Stimulated activated CD4-positive, alpha-beta T cell treated with anti-CD3 and anti-CD28 coated beads, Interleukin-4, amount 100 ng/mL, for 4 hours (primary cell): ENCODE data around the gene ZNF384.
A peak's percentile ranks its signal among the peaks of the same experiment; 100 is the strongest.

Experiments used
- DNase-seq, 2 experiments: peaks; one replicate each; pipeline ENCODE4 v3.0.0-alpha.2; 2020

Gene ZNF384

DNA sequence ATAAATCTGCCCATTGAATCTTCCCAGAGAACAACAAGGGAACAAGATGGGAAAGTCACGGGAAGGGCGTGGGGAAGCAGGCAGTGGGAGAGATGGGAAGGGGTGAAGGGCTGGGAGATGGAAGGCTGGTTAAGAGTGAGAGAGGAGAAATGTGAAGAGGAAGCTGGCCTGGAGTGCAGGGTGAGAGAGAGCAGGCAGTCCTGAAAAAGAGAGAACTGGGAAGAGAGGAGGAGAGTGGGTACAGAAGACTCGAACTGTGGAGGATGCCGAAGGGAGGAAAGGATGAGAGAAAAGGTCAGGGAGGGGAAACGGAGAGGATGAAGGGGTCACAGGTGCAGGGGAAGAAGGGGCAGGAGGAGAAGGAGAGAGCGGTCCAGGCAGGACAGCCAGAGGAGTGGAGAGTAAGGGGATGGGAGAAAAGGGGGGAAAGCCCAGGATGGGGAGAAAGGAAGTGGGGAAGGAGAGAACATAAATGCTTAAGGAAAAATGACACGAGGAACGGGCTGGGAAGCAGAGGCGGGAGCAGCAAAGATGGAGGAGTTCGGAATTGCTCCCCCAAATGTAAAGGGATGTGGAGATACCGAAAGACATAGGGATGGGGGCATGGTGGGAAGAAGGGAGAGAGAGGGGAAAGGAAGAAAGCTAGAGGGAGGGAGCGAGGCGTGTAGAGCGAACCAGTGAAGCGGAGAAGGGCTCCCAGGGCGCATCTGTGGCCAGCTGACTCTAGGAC lies 10.2 kb upstream of the ZNF384 start:
- DNase-seq: no peak

- DNase-seq: no peak
These were observed 9.3 kb upstream of the ZNF384 start for GRCh38 chr12:6698352-6699046.

DNA sequence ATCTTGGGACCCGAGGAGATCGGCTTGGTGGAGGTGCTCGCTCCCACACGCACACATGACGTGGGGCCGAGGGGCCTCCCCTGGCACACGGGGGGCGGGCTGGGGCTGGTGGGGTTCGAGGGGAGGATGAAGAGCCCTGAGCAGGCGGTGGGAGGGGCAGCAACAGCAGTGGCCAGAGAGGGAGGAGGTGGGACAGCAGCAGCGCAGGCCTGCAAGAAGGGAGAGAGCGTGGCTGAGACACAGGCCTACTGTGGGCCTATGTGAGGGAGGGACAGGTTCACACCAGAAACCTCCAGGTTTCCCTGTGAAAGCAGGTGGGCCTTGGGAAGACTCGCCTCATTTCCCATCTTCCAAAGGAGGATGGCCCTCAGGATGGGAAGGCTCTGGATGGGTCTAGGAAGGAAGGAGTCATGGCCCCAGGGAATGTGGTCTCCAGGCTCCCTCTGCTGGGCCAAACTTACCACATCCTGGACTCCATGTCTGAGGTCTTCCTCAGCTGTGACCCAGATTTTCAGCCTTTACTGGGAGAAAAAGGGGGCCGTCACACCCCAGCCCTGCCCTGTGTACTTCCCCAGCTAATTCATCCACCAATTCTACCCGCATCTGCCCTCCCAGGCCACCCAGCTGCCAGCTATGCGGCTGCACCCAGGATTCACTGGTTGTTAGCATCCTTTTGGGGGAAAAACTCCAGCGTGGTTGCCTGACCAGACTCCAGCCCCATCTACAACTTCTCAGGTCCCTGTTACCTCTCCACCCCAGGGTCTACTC lies 8.6 kb upstream of the ZNF384 start:
- no peak for DNase-seq

DNA sequence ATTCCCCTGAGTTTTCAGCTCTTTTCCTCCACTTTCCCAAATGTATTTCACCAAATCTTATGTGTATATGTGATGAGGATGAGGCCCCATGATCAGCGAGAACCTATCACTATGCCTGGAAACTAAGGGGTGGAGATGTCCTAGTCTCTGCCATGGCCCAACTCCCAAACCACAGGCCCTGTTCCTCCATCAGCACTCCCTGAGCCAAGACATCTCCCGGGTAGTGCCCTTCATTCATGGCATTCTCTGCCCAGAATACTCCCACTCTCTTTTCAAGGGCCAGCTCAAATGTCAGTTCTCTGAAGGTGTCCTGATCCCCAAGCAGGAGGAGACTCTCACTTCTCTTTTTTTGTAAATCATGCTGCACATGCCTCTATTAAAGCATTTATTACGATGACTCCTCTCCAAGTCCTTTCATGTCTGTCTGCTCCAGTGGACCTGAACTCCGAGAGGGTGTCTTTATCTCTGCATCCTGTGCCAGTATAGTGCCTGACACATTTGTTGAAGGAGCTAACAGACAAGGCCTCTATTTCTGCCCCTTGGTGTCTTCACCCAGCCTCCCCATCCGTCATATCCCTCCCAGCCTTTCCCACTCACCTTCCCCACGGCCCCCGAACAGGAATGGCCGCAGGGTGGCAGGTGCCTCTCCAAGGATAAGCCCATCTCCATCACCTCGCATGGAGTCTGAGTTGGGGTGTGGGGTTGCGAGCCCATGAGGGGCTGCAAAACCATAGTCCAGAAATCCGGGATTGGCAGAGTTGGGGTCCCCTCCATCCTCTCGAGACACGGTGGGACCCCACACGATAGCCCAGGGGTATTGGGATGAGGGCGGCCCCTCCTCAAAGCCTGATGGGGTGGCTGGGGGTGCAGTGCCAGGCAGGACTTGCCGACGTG lies 7.8 kb upstream of the ZNF384 start:
- DNase-seq: no peak

DNA sequence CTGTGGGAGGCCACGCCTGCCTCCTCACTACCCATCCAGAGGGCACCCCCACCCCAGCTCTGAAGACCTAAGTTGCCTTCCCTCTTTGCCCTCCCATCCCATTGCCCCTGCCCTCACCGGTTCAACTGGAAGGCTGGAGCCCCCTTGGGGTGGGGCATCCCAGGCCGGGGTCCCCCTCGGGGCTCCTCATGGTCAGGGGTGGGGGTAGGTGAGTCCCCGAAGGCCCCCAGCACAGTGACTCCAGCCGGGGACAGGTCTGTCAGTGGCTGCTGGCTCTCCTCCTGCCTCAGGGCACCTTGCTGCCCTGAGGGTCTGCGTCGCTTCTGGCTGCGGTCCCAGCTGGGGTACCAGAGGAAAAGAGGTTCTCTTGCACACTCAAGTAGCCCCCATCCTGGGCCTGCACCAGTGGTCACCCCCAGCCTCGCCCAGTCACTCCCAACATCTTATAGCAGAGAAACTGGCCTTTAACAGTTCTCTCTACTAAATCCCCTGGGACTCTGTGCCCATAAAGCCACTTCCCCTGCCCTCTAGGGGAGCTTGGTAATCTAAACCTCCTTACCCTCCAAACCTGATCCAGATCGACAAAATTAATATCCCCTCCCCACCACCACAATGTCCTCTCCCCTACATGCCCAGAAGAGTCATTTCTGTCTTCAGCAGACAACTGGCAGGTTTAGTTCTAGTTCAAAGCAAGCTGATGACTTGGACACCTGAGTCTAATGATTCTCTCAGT lies 6.3 kb upstream of the ZNF384 start:
- no peak for DNase-seq

- DNase-seq: no peak
These were observed 5.5 kb upstream of the ZNF384 start for GRCh38 chr12:6694701-6695100.

DNA sequence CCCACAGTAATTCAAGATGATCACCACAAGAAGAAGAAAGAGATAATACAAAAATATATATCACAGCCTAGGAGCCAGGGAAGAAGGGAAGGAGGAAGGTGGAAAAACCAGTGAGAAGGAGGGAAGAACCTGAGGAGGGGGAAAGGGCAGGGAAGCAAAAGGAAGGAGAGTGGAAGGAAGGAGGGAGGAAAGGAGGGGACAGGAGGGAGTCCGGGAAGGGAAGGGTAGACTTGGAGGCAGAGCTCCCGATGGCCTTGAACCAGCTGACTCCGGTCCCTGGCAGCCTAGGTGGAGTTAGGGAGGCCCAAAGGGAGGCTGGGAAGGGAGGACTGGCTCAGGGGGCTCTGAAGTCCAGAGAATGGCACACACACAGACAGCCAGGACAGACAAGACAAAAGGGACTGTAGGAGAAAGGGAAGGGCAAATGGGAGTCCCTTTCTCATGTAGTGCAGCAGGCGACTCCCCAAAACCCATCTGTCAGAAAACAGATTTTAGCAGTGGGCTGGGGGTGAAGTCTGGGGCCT lies 4.7 kb upstream of the ZNF384 start:
- no peak for DNase-seq

DNA sequence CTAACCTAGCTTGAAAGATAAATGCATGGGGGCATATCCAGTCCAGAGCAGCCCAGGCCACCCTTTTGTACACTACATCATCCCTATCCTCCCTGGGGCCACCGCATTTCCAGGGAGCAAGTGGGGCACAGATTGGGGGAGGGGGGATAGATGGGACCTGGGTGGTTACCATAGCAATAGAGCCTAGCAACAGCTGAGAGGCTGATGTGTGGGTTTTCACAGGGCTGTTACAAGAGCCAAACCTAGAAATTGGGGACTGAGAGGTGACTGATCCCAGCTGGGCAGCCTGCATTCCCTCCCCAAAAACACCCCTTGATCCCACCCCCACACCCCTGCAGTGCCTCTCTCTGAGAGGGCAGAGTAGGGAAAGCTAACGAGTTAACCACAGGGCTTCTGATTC lies 3.7 kb upstream of the ZNF384 start:
- DNase-seq: no peak

GRCh38 chr12:6691473-6691872 lies 2.3 kb upstream of the ZNF384 start:
- no peak for DNase-seq

DNA sequence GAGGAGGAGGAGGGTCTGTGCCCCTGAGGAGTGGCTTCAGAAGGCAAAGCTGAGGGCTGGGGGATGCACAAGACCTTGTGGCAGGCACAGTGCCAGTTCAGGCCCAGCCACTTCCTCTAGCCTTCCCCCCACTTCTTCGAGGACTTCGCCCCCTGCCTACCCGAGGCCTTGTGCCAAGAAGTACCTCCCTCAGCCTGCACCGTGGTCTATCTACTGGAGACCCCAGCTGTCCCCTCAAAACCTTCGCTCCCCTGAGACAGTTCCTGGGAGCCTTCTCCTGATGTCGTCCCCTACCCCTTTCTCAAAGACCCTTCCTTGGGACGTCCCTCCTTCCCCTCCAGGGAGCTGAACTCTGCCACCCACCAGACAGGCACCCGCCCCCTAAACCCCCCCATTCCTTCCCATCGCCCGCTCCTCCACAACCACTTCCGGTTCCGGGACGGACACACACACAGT lies 604 bp downstream of the ZNF384 start:
- peak in 1 of 2 experiments; percentile 35 for DNase-seq

- no peak for DNase-seq
These were observed 3.4 kb downstream of the ZNF384 start for GRCh38 chr12:6685814-6686213.

- peak in 1 of 2 experiments; percentile 32 for DNase-seq
These were observed 4.6 kb downstream of the ZNF384 start for GRCh38 chr12:6684609-6685008.

- DNase-seq: no peak
These were observed 12.2 kb downstream of the ZNF384 start for GRCh38 chr12:6676962-6677361.

DNA sequence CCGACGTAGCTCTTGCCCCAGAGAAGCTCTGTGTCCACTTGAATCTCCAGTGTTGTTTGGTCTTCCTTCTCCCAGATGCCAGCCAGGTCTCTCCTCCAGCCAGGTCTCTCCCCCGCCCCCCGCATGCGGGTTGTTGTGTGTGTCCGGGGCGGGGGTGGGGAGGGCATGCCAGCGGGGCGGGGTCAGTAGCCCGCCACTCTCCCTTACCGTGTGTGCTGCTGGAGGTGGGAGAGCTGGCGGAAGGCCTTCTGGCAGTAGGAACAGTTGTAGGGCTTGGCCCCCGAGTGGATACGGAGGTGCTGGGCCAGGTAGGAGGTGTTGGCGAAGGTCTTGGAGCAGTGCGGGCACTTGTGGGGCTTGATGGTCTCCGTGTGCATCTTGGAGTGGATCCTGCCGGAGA lies 17.0 kb downstream of the ZNF384 start:
- no peak for DNase-seq

DNA sequence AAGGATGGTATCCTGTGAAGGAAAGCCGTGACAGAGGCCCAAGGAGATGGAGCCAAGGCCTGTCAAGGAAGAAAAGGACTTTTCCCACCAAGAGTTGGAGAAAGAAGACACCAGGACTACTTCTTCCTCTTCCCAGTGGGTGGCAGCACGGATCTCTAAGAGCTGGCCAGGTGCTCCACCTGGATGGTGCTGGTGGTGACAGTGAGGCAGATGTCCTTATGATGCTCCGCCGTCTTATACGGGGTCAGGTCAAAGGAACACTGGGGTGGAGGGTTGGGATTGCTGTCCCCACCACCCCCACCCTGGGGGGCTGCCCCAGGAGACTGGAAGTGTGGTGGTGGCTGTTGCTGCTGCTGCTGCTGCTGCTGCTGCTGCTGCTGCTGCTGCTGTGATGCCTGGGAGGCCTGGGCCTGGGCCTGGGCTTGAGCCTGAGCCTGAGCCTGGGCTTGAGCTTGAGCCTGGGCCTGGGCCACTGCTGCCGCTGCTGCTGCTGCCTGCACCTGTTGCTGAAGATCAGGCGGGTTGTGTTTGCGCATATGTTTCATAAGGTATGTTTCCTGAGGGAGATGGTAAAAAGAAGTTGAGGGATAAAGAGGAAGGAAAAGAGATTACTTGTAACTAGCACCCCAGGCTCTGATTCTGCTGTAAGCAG lies 21.5 kb downstream of the ZNF384 start:
- DNase-seq: no peak

GRCh38 chr12:6666211-6666610 lies 23.0 kb downstream of the ZNF384 start:
- DNase-seq: no peak

- DNase-seq: no peak
These were observed 24.3 kb downstream of the ZNF384 start for GRCh38 chr12:6664902-6665301.

GRCh38 chr12:6662906-6663742 lies 26.1 kb downstream of the ZNF384 start, which contains the start of gene ING4:
Gene ING4, minus strand, starts transcription at chr12:6663119. Its CDS starts 18 bp downstream, at chr12:6663101.
- peak; percentile 85 to 98 for DNase-seq

- no peak for DNase-seq
These were observed 26.6 kb downstream of the ZNF384 start for GRCh38 chr12:6662602-6662905.

DNA sequence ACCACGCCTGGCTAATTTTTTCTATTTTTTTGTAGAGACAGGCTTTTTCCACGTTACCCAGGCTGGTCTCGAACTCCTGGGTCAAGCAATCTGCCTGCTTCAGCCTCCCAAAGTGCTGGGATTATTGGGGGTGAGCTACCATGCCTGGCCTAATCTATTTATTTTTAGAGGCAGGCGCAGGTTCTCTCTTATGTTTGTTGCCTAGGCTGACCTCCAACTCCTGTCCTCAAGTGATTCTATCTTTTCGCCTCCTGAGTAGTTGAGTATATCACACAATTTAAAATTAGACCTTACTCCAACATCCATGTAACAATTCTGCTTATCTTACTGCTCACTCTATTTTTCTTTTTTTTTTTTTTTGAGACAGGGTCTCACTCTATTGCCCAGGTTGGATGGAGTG lies 35.2 kb downstream of the ZNF384 start:
- DNase-seq: no peak
